ENCODE measurements around the gene POC1A.

Gene POC1A

DNA sequence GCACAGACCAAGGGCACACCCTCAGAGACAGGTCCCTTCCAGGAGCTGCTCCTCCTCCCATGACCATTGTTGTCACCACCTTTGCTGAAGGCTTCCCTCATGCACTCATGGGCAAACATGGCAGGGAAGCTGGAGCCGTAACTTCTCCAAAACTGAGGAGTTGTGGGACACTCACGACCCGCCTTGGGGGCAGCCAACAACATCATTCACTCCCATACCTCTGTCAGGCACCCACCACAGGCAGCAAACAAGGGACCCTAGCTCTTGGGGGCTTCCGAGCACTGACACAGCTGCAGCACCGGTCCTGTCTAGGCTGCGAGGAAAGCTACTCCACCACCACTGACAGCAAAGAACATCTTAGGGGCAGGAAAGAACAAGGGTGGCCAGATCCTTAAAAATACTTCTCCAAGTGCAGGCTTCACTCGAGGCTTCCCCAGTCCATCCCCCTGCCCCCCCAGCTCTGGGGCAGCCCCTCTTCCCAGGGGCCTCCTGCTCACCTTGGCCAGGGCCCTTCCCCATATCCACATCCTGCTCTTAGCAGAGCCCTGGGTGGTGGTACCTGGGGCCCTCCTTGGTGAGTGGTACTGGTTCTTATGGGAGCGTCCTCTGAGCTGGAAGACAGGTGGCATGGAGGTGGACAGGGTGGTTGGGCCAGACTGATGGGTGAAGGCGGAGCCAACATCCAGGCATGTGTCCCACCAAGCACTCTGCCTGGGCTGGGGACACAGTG lies 69.8 kb downstream of the POC1A start:
- no peak for DNase-seq (ENCODE audit: low spot score)

DNA sequence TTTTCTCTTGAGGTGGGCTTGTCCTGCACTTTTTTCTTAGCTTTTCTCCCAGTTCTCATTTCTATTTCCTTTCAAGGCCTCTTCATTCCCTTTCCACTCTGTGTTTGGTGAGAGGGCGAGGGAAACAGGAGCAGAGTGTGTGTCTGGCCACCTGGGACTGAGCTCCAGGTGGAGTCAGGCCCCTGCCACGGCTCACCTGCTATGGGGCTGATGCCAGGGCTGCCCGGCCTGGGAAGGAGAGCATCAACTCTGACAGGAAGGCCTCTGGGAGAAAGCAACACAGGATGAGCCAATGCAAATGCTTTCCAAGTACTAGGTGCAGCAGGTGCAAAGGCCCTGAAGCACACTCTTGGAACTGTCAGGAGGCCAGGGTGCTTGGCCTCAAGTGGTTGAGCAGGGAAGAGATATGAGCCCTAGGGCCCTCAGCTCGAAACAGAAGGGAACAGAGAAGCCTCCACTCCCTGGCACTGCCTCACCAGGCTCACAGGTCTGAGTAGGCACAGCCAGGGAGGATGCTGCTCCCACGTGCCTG lies 70.6 kb downstream of the POC1A start:
- DNase-seq (ENCODE audit: low spot score): no peak

DNA sequence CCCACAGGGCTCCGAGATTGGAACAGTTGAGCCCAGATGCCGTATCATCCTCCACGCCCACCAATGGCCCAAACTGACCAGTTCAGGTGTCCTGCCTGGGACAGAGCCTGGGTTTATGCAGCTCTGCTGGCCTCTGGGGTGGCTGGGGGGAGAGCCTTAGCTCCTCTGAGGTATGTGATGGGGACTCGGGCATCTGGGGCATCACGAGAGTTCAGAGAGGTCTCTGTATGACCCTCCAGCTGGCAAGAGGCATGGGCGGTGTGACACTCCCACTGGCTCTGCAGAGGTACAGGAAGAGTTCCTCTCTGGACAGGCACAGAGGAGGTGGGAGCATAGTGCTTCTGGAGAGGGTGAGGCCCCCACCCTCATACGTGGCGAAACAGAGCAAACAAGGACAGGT lies 71.3 kb downstream of the POC1A start:
- no peak for DNase-seq (ENCODE audit: low spot score)

DNA sequence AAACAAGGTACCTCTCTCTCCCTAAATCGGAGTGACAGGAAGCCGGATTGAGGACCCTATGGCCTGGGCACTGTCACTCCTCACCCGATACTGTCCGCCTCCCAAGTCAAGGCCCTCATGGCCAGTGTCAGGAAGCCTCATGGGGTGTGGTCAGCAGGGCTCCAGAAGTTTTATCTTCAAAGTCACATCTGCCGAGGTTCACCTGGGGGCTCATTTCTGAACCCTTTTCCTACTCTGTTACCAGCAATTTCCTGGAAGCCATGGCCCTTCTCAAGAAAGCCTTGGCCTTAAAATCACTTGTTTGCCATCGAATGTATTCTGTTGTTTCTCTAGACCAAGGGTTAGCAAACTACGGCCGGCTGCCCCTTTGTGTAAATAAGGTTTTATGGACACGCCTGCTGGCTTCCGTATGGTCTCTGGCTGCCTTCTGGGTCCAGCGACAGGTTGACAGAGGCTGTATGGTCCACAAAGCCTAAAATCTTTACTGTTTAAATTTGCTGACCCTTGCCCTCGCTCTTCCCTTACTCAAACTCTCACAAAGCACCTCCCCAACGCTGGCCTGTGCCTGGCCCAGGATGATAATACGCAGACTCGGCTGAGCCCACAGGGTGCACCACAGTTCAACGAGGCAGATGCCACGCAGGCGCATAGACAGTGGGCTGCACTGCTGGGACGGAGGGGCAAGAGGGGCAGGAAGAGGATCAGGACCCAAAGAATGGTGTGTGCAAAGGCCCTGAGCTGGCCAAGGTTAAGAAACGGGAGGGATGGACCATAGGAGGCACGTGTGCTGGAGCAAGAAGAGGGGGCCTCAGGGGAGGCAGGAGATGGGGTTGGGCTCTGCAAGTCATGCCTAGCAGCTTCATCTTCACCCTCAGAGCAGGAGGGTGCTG lies 73.1 kb downstream of the POC1A start:
- no peak for DNase-seq (ENCODE audit: low spot score)

DNA sequence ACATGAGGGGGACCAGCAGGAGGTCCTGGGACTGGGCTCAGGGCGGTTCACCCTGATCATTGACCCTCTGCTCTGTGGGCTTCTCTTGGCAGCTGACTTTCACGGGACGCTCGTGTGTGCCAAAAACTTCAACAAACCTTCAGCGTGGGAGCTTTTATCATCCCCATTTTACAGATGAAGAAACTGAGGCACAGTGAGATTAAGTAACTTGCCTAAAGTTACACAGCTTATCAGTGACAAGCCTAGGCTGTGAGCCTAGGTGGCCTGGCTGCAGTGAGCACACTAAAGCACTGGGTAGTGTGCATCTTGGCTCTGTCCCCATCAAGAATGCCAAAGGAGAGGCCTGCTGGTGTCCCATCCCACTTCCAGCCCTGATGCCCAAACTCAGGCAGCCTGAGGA lies 74.3 kb downstream of the POC1A start:
- no peak for DNase-seq (ENCODE audit: low spot score)

DNA sequence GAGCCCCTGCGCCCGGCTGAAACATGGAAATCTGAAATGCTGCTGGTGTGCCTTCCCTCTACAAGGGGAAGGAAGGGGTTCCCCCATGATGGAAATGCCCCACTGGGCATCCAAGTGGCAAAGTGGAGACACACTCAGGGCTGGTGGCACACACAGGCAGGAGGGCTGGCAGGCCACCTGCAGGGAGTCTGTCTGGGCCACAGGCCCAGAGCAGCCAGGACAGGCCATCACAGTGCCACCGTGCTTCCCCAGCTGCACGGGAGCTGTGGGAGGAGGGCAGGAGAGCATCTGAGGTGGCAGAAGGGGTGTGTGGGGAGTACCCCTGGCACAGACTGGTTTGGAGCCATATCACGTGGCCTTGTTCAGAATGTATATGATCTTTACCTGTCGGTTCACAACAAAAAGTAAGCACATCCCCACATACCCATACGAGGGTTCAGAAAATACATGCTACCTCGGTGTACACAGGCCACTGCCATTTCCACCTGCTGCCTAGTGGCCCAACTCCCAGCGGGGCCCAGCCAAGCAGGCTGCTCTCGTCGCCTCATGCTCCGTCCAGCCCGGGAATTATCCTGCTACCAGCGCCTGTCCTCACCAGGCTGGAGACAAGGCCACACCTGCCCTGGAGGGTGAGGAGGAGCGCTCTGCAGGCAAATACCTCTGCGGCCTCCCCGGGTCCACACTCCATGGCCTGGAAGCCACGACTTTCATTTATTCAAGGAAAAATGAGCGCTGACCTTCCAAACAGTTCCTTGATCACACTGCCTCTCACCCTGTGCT lies 75.3 kb downstream of the POC1A start:
- no peak for DNase-seq (ENCODE audit: low spot score)

DNA sequence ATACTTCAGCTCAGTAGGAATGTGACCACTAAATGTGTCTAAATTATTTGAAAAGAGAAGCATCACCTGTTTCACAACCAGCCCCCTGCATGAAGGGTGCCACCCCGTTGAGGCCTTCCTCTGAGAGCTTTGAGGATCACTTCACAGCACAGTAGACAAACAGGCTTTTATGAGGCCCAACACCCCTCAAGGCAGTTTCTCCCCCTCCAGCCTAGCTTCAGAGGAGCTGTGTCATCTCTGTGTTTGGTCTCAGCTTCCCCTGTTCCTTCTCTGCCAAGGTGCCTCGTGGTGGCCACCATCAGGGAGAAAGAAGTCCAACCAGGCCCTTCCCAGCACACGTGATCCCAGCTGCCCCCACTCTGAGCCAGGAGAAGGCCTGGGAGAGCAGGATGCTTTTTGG lies 76.3 kb downstream of the POC1A start:
- no peak for DNase-seq (ENCODE audit: low spot score)

DNA sequence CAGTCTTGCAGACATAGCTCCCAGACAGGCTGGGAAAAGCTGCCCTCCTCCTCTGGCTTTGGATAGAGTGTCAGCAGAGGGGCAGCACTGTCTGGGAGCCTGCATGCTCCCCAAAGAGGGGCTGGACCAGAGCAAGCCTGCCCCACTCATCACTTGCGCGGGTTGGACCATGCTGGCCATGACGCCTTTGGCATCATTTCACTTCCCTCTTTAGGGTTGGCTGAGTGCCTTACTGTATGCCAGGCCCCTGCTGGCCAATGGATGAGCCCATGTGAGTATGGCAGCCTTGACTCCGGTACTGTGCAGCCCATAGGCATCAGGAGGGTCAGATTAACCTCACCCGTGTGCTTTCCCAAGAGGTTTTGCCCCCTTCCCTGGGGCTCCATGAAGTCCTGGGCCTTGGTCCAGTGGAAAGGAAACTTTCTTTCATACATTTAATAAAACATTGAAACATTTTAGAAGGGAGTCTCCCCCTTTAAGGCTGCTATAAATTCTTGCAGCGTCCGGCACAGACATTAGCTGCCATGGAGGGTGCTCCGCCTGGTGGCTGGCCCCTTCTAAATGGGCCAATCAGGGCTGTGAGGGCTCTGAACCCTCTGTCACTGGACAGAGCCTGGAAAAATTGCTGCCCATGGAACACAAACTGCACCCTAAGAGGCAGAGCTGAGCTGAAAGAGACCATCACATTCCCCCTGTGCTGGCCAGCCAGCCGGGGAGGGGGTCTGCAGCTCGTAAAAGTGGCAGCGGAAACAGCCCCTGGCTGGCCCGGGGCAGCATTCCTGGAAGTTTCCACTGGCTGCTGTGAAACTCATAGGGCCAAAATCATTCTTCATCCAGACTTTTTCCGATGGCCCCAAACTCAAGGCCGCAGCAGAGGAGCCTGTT lies 77.1 kb downstream of the POC1A start:
- no peak for DNase-seq (ENCODE audit: low spot score)

DNA sequence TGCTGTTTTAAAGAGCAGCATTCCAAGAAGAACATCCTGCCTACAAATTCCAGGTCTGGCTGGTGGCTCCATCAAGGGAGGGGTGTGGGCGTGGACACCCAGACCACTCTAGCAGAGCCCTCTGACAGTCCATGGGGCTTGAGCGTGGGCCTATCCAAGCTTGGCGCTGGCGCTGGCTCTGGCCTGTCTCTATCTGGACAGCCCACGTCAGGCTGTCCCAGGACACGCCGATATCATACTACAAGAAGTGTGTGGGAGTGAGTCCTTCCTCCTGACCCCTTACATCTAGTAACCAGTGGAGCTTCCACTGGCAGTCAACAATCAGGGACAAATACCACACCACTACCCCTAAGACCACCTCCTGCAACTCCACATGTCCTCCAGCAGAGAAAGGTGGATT lies 80.7 kb downstream of the POC1A start:
- DNase-seq (ENCODE audit: low spot score): no peak

DNA sequence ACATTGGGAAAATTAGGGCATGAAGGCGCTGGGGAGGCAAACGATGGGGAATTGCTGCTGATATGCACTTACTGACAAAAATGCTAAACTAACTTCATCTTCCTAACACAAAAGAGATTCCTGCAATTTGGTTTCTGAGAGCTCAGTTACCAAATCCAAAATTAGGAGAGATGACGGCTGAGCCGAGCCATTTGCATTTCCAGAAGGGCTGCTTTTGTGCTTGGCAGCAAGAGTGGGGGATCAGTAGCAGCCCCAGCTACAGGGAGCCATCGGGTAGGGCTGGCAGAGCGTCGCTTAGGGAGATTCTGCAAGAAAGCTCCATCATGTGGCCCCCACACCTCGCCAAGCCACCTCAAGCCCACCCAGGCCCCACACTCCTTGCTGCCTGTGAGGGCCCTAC lies 81.8 kb downstream of the POC1A start:
- DNase-seq (ENCODE audit: low spot score): no peak

DNA sequence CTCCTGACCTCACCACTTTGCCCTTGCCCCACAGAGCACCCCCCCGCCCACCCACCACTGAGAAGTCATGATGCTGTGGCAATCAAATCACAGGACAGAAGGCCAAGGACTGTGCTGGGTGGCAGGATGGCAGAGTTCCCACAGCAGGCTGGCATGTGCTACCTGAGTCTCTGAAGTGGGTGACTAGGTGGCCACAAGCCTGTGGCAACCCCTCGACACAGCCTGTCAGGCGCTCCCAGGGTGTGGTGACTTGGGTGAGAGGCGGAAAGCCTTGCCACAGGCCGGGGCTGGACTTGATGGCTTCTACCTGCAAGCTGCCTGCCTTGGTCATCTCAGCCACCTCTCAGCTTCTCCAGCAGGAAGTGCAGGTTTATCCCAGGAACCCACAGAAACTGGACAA lies 82.2 kb downstream of the POC1A start:
- no peak for DNase-seq (ENCODE audit: low spot score)

DNA sequence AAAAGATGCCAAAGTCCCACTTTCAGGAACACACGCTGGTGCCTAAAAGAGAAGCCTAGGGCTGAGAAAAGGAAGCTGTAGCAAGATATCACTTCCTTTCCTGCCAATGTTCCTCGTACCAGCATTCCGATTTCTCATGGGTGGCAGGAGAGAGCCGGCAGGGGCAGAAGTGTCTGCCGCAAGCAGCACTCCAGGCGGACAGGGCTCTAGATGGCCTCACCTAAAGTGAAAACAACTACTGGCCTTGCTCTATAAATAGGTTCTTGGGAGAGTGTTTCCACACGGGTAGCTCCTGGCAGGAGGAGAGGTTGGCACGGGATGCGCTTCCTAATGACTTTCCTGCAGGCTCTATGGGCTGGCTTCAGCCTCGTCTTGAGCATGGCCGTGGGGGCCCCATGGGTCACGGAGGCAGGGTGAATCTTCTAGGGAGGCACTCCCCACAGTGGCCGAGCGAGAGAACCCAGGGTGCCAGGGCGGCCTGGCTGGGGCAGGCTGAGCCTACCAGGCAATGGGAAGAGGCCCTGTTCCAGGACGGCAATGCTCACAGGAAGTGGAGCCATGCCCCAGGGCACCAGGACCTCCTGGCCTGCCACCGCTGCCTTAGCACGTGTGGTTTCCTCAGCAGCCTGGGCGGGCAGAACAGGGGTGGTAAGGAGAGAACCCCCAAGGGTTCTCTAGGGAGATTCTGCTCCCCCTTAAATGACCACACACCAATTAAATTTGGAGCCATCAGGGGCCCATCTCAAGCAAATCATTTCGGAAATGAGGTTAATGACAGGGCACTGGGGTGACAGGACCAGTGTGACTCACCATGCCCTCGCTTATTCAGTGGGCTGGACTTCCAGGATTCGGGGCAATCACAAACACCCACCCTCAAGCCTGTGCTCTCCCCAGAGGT lies 83.2 kb downstream of the POC1A start:
- no peak for DNase-seq (ENCODE audit: low spot score)

DNA sequence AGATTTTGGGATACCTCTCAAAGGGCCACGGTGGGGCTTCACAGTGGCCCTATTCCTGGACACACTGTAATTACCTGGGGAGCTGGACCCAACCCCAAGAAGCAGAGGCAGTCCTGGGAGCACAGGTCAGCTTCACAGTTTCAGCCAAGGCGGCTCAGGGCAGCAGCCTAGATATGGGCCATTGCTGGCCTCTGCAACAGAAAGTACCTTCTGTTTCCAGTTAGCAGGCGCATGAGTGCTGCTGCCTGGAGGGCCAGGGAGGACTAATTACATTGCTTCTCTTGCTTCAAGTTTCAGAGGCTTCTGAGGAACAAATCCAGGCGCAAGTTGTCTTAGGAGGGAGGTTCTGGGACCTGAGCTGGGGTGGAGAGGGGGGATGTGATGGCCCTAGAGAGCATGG lies 84.4 kb downstream of the POC1A start:
- no peak for DNase-seq (ENCODE audit: low spot score)

DNA sequence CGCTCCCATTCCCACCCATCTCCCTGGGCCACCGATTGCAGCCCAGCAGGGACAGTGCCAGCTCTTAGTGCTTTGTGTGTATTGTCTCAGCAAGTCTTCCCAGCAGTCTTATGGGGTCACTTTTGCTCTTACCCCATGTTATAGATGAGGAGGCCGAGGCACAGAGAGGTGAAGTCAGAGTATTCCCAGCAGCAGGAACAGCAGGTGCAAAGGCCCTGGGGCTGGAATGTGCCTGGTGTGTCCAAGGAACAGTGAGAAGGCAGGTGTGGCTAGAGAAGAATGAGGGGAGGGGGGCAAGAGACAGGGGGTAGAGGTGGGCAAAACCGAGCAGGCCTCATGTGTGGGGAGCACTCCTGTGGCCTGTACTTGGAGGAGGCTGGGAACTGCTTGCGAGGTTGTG lies 85.1 kb downstream of the POC1A start:
- no peak for DNase-seq (ENCODE audit: low spot score)

DNA sequence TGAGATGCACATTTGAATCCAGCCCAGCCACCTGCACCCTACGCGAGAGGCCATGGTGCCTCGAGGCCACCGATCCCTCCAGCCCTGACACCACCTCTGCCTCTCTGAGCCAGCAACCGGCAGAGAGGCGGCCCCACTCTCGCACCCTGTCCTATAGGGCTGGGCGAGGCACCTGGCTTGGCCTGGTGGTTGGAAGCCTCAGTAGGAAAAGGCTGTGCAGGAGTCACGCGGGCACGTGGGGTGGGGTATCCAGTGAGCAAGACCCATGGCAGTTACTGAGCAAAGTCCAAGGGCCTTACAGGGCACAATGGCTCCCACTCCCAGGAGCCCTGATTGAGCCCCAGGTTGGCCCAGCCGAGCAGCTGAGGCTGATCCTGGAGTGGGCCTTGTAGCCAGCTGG lies 85.5 kb downstream of the POC1A start:
- DNase-seq (ENCODE audit: low spot score): no peak

DNA sequence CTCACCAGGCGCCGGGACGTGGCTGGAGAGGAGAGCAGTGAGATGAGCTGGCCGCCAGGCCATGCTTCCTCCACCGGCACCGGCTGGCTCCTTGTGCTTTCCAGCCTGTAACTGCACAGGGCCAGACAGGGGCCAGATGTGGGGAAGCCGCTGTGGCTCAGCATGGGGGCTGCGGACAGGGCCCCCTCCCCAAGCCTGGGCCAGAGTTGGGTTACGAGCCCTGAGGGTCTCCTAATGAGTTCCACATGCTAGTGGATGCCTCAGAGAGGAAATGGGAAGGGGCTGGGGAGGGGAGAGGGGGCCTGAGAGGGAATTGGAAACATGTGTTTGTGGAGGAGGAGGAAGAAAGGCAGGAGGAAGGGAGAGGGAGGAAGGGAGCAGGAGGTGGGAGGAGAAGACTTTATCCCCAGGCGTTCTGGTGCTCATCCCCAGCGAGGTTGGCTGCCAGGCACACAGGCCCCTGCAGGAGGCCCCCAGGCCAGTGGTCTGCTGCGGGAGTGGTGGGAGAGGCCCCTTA lies 86.1 kb downstream of the POC1A start:
- no peak for DNase-seq (ENCODE audit: low spot score)

DNA sequence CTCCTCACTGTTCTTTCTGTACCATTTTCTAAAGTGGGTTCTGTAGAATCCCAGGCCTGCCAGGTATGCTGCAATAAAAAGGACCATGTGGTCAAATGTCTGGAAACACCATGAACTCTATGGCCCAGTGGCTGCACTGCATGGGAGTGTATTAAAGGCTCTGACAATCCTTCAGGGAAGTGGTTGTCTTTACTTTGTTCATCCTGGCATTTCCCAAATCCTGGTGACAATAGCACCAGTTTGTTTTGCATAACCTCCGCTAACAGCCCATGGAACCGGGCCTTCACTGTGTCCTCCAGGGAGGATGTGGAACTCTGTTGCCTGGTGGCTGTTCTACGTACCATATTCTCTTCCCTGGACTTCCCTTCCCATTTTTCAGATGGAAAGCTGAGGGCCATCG lies 86.7 kb downstream of the POC1A start:
- DNase-seq (ENCODE audit: low spot score): no peak

DNA sequence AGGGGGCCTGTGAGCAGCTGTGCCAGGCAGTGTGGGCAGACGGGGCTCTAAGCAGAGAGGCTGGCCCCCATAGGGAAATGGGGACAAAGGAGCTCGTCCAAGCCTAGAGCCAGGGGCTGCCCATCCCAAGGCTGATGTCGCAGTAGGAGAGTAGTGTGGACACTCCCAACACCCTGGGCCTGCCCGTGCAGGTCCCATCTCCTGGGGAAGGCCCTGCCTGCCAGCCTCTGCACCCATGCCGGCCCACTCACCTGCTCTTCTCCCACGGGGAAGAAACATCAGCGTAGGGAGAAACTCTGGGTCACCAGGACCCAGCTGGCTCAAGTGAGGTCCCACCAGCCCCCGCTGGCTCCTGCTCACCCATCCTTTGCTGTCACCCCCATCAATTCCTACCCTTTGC lies 87.2 kb downstream of the POC1A start:
- DNase-seq (ENCODE audit: low spot score): no peak

DNA sequence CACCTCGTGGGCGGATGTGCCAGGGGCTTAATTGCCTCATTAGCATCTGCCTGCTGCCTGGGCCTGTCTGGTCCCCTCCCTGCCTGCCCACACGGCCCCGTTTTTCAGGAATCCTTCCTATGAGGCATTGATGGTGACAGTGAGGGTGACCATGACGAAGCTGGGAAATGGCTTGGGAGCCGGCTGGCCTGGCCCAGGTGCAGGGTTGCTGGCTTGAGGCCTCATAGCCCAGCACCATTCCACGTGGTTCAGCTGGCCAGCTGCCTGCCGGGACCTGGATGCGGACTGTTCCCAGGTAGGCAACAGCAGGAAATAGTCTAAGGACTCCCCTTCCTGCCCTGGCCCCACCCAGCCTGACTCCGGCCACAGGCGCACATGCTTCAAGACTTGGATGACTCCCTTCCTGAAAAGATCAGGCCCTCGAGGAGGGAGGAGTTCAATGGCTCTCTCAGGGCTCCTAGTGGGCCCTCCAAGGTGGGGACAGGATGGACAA lies 88.9 kb downstream of the POC1A start:
- no peak for DNase-seq (ENCODE audit: low spot score)

DNA sequence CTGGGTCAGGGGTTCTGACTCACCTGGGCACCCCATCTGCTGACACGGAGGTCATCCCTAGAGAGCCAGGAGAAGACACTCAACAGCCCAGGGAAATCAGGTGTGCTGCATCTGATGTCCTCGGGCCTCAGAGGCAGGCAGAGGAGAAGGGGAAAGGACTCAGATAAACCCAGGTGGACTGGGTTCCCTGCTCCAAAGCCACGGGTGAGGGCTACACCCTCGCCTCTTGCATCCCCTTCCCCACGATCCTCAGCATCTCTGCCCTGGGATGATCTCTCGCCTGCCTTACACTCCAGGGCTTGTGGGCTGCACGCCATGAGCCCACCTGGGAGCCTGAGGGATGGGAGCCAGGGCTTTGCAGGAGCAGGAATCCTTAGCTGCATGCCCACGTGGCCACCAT lies 89.7 kb downstream of the POC1A start:
- DNase-seq (ENCODE audit: low spot score): no peak
